Lower leg skin (tissue), 4 donors: ENCODE measurements around the gene DYRK1A. TPM values are rescaled to one million over a fixed set of nuclear protein-coding genes. Genes with fewer than 3 reads are reported as not detected.

ENCODE experiments used
- DNase-seq, 2 donors: peaks; one replicate each; pipeline ENCODE4 v3.0.0-alpha.2; 2019; ENCODE audit warnings: low spot score in 2 of 2
- H3K4me3 ChIP-seq: fragments of 200-600 bp; sonication (generic); 2 replicates; pipeline ENCODE4 v1.5.1; 2017; ENCODE audit warnings: mild to moderate bottlenecking, low read depth; ENCODE audit not compliant: poor library complexity, severe bottlenecking
- CTCF ChIP-seq, 3 donors: fragments of 450-650 bp; IDR thresholded peaks; one replicate each; pipeline ENCODE4 v1.5.1; 2016; ENCODE audit warnings: antibody characterized with exemption in 3 of 3, mild to moderate bottlenecking in 3 of 3, moderate library complexity in 2 of 3
- POLR2A ChIP-seq, 2 donors: fragments of 450-650 bp; IDR thresholded peaks; one replicate each; pipeline ENCODE4 v1.6.1; 2016 to 2017; ENCODE audit warnings: antibody characterized with exemption in 2 of 2, mild to moderate bottlenecking in 1 of 2, moderate library complexity in 1 of 2
- WGBS, 2 donors: methylation state at CpG; one replicate each; pipeline ENCODE4 v1.1.5; 2018; 5-methylcytosine and 5-hydroxymethylcytosine counted together
- intact Hi-C: fragments of 100-400 bp; cut with DNase I; formaldehyde crosslinking; loops from one replicate; pipeline ENCODE4 v1.15.0; 2023; ENCODE audit warnings: low total_unique reads
- total RNA-seq, 4 donors: library from RNA; depleted of rRNA; stranded (reverse); fragments of >200 nt; gene quantifications; one replicate each; pipeline ENCODE4 v1.1.0, GENCODE V29; 2016

DYRK1A gene
- total RNA-seq, 4 donors from 2014 or later = 60.2 to 97.8 (median 79.8) TPM

GRCh38 chr21:37475186-37475868 lies 108.8 kb downstream of the DYRK1A start:
- TF ChIP-seq CTCF (IDR thresholded peaks at IDR 0.05) (no peak), POLR2A (IDR thresholded peaks at IDR 0.05) (no peak)
- no peak for DNase-seq
- intact Hi-C loops = no loop called here
- H3K4me3 ChIP-seq = no peak overlapping the region

DNA sequence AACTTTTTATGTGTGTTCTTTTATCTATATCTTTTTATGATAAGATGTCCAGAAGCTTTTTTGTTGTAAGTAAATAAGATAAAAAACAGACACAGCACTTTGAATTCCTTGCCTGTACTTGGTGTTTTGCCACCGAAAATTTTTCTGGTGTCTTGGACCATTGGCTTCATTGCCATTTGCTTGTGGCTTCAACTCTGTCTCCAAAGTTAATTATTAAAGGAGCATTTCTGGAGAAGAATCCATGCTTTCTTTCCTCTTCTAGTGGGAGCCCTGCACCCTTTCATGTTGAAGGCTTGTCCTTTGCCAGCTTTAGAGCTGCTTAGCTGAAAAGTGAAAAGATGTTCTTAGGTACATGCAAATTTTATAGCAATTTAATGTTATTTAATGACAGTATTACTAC lies 112.2 kb downstream of the DYRK1A start:
- no peak overlapping the region for H3K4me3 ChIP-seq
- TF ChIP-seq POLR2A (IDR thresholded peaks at IDR 0.05) (no peak), CTCF (IDR thresholded peaks at IDR 0.05) (no peak)
- intact Hi-C loops = no loop called here
- 64 to 69% methylated on average over 1 of the region's 1 CpG for WGBS, 2 donors
- DNase-seq = no peak

DNA sequence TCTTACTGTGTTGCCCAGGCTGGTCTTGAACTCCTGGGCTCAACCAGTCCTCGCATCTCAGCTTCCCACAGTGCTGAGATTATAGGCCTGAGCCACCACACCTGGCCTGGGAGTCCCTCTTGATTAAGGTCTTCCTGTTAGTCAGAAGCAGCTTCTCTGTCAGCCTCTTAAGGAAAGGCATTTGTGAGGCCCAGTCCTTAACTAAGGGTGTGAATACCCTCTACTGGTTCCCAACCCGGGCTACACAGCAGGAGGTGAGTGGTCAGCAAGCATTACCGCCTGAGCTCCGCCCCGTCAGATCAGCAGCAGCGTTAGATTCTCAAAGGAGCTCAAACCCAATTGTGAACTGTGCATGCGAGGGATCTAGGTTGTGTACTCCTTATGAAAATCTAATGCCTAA lies 117.2 kb downstream of the DYRK1A start:
- intact Hi-C loops = no loop called here
- TF ChIP-seq POLR2A (IDR thresholded peaks at IDR 0.05) (no peak), CTCF (IDR thresholded peaks at IDR 0.05) (no peak)
- no peak for DNase-seq
- WGBS, 2 donors = 95 to 100% methylated on average over 7 of the region's 7 CpGs
- H3K4me3 ChIP-seq = no peak overlapping the region

- no peak overlapping the region for H3K4me3 ChIP-seq
- no peak for TF ChIP-seq POLR2A (IDR thresholded peaks at IDR 0.05)
- TF ChIP-seq CTCF (IDR thresholded peaks at IDR 0.05) = no peak
- intact Hi-C loops = no loop called here
- 91 to 95% methylated on average over 7 of the region's 7 CpGs for WGBS, 2 donors
- no peak for DNase-seq
Observed at GRCh38 chr21:37484535-37485474, 118.2 kb downstream of the DYRK1A start.

DNA sequence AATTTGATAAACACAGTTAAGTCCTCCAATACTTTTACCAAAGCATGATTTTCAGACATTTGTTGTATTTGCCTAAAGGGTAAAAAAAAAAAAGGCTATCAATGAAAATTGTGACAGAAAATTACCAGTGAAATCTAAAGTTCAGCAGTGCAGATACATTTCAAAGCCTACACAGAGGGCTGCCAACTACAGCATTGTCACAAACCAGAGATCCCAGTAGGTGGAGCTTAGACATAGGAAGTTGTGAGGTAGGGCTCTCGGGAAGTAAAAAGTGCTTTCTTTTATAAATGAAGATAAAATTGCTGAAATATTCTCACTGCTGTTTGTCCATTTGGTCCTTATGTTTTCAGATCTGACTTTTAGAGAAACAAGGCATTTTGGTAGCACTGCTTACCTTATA lies 123.0 kb downstream of the DYRK1A start:
- WGBS, 2 donors = 77 to 79% methylated on average over 1 of the region's 1 CpG
- intact Hi-C loops = no loop called here
- TF ChIP-seq POLR2A (IDR thresholded peaks at IDR 0.05) (no peak), CTCF (IDR thresholded peaks at IDR 0.05) (no peak)
- DNase-seq = no peak
- no peak overlapping the region for H3K4me3 ChIP-seq
